Measurements from ENCODE around the gene USP13.

Gene USP13

GRCh38 chr3:179701176-179701827, 48.5 kb downstream of the USP13 start:
- no peak overlapping the region for H3K4me3 Mint-ChIP-seq
- H3K9me3 Mint-ChIP-seq = no peaks in the 10 kb centered on the region
- H3K4me1 Mint-ChIP-seq (ENCODE audit: low read depth) = no peaks in the 10 kb centered on the region
- no peak overlapping the region for H3K27ac Mint-ChIP-seq
- peaks cover 18% of the 10 kb centered on the region for H3K36me3 Mint-ChIP-seq (ENCODE audit: low read depth)
- no peak for DNase-seq
- H3K27me3 Mint-ChIP-seq = no peaks in the 10 kb centered on the region

DNA sequence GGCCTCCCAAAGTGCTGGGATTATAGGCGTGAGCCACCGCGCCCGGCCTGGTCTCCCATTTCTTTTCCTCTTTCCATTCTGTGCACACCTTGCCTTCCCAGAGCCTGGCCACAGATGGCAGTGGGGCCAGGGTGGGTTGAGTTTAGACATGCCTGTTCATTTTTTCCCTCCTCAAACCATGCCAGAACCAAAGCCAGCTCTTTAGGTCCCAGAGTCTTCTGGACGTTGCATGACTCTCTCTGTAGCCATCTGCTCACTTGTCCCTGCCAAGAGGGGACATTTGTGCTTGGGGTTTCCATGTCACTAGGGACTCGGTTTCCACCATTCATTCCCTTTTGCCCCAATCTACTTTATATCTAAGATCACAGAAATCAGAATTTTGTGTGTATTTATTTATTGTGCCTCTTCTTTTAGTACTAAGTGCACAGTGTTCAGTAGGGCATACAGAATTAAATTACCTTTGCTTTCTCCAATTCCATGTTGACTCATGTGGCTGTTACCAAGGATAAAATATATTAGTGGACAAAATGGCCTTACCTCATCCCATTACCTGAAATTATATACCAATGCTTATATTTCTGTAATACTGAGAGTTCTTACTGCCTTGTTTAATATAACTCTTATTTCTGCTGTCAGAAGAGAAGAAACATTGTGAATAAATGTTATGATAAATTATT, 49.6 kb downstream of the USP13 start:
- Mint-ChIP-seq H3K36me3 (ENCODE audit: low read depth) (peaks cover 28% of the 10 kb centered on the region), H3K4me1 (ENCODE audit: low read depth) (no peaks in the 10 kb centered on the region), H3K9me3 (no peaks in the 10 kb centered on the region), H3K4me3 (no peak overlapping the region), H3K27me3 (no peaks in the 10 kb centered on the region), H3K27ac (no peak overlapping the region)
- DNase-seq = no peak

DNA sequence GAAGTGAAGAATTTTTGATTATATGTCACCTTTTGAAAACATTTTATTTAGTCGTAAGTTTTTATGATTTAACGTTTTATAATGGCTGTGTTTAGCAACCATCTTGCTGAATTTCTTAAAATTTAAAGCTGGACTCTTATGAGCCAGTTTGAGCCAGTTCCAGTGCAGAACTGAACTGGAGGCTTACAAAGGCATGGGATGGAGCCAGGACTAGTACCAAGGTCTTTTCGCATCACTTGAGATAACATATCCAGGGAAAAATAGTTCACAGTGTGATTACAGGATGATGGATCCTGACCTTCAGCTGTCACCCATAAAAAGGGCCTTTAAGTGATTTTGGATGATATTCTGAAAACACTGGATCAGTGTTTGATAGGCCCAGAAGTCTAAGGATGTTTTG, 51.0 kb downstream of the USP13 start:
- Mint-ChIP-seq H3K9me3 (no peaks in the 10 kb centered on the region), H3K4me3 (no peak overlapping the region)

DNA sequence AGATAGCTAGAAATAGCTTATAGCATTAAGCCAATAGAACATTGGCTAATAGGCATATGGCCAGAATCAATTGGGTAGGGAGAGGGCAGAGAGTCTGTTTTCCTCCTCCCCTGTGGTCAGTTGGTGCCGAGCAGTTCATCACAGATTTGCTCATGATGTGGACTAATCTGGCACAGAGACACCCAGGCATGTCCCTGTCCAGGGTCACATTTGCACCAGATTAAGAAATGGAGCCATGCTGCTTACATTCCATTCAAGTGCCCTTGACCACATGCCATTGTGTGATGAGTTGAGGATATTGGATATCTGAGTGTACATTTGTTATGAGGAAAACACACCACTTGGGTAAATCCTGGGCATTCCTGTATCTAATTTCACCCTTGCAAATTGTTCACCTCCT, 53.4 kb downstream of the USP13 start:
- H3K4me1 Mint-ChIP-seq (ENCODE audit: low read depth) = no peaks in the 10 kb centered on the region
- no peak for DNase-seq
- H3K27me3 Mint-ChIP-seq = no peaks in the 10 kb centered on the region
- no peaks in the 10 kb centered on the region for H3K9me3 Mint-ChIP-seq
- peaks cover 54% of the 10 kb centered on the region for H3K36me3 Mint-ChIP-seq (ENCODE audit: low read depth)
- no peak overlapping the region for H3K27ac Mint-ChIP-seq
- no peak overlapping the region for H3K4me3 Mint-ChIP-seq

More for the DNA sequence above, 51.0 kb downstream of the USP13 start:
- Mint-ChIP-seq H3K4me1 (ENCODE audit: low read depth) (no peaks in the 10 kb centered on the region), H3K27ac (no peak overlapping the region), H3K27me3 (no peaks in the 10 kb centered on the region), H3K36me3 (ENCODE audit: low read depth) (peaks cover 42% of the 10 kb centered on the region)
- no peak for DNase-seq

- DNase-seq = no peak
- Mint-ChIP-seq H3K36me3 (ENCODE audit: low read depth) (peaks cover 60% of the 10 kb centered on the region), H3K4me3 (no peak overlapping the region), H3K4me1 (ENCODE audit: low read depth) (no peaks in the 10 kb centered on the region), H3K27me3 (no peaks in the 10 kb centered on the region), H3K9me3 (no peaks in the 10 kb centered on the region), H3K27ac (no peak overlapping the region)
Observed at GRCh38 chr3:179710079-179710478, 57.2 kb downstream of the USP13 start.

DNA sequence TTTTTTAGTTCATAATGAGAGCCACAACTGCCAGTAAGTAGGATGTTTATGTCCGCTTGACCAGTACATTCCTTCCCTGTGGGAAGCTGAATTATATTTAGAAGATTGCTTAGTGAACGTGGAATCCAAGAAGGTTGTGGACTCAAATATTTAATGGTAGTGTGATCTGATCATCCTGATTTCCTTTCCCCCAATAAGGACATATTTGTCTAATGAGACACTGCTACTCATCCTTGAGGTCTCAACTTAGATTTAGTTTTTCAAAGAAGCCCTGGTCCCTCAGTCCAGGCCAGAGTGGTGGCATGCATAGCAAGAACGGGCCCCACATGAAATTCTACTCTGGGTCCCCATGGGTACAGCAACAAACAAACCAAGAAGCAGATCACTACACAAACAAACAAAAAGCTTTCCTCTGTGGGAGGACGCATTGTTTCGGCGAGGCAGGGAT, 60.8 kb downstream of the USP13 start:
- Mint-ChIP-seq H3K9me3 (no peaks in the 10 kb centered on the region), H3K27ac (no peak overlapping the region), H3K36me3 (ENCODE audit: low read depth) (peaks cover 47% of the 10 kb centered on the region), H3K27me3 (no peaks in the 10 kb centered on the region), H3K4me1 (ENCODE audit: low read depth) (peaks cover 3% of the 10 kb centered on the region), H3K4me3 (no peak overlapping the region)
- DNase-seq = no peak

DNA sequence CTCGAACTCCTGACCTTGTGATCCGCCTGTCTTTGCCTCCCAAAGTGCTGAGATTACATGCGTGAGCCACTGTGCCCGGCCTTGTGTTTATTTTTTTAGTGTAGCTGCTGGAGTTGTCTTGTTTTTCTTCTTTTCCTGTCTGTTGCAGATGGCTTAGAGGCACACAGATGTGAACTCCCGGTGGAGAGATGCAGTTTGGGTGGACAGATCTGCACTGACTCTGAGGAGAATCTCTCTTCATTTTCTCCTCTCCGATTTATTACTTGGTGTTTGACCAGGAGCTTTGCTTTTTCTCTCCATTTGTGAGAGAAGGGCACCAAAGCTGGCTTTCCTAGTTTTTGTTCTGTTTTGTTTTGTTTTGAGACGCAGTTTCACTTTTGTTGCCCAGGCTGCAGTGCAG, 62.7 kb downstream of the USP13 start:
- no peak overlapping the region for H3K27ac Mint-ChIP-seq

GRCh38 chr3:179716226-179716625, 63.4 kb downstream of the USP13 start:
- Mint-ChIP-seq H3K4me1 (ENCODE audit: low read depth) (peaks cover 3% of the 10 kb centered on the region), H3K9me3 (no peaks in the 10 kb centered on the region), H3K27ac (no peak overlapping the region), H3K36me3 (ENCODE audit: low read depth) (peaks cover 40% of the 10 kb centered on the region), H3K27me3 (no peaks in the 10 kb centered on the region), H3K4me3 (no peak overlapping the region)
- DNase-seq = no peak

More for the DNA sequence above, 62.7 kb downstream of the USP13 start:
- Mint-ChIP-seq H3K27me3 (no peaks in the 10 kb centered on the region), H3K9me3 (no peaks in the 10 kb centered on the region), H3K4me3 (no peak overlapping the region), H3K36me3 (ENCODE audit: low read depth) (peaks cover 40% of the 10 kb centered on the region), H3K4me1 (ENCODE audit: low read depth) (peaks cover 3% of the 10 kb centered on the region)
- no peak for DNase-seq

DNA sequence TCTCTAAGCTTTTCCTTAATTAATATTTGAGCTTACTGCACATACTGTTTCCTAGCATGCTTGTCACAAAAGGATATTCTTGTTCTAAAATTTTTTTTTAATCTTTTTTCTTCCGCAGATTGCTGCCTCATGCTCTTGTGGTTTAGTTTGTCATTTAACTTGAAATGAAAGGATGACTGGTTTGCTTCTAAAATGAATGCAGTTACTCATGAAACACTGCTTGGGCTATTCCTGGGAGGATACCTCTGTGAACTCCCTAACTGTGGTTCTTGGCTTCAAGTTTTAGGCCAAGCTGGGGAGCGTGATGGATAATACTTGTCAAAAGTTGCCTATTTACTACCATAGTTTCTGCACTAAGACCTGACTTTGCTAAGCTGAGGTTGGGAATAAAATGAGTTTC, 64.0 kb downstream of the USP13 start:
- Mint-ChIP-seq H3K4me3 (no peak overlapping the region), H3K27me3 (no peaks in the 10 kb centered on the region), H3K9me3 (no peaks in the 10 kb centered on the region), H3K4me1 (ENCODE audit: low read depth) (peaks cover 3% of the 10 kb centered on the region), H3K27ac (no peak overlapping the region), H3K36me3 (ENCODE audit: low read depth) (peaks cover 44% of the 10 kb centered on the region)
- DNase-seq = no peak

DNA sequence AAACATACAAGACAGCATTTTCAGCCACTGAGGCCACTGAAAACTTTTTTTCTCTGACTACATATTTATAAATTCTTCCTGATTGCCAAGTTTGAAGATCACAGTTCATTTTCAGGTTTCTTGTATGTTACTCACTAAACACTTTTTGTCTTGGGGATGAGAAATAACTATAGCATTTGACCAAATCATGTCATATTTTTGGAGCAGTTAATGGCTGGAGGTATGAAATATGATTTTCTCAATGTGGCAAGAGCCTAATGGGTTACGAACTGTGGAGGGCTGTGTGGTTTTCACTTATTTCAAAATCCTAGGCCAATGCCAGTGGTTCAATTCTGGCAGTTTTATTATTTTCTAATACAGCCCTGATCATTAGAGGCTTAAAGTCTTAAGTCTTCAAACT, 64.4 kb downstream of the USP13 start:
- no peak overlapping the region for H3K4me3 Mint-ChIP-seq
- peaks cover 46% of the 10 kb centered on the region for H3K36me3 Mint-ChIP-seq (ENCODE audit: low read depth)
- no peak for DNase-seq
- no peak overlapping the region for H3K27ac Mint-ChIP-seq
- no peaks in the 10 kb centered on the region for H3K27me3 Mint-ChIP-seq
- peaks cover 3% of the 10 kb centered on the region for H3K4me1 Mint-ChIP-seq (ENCODE audit: low read depth)
- H3K9me3 Mint-ChIP-seq = no peaks in the 10 kb centered on the region

DNA sequence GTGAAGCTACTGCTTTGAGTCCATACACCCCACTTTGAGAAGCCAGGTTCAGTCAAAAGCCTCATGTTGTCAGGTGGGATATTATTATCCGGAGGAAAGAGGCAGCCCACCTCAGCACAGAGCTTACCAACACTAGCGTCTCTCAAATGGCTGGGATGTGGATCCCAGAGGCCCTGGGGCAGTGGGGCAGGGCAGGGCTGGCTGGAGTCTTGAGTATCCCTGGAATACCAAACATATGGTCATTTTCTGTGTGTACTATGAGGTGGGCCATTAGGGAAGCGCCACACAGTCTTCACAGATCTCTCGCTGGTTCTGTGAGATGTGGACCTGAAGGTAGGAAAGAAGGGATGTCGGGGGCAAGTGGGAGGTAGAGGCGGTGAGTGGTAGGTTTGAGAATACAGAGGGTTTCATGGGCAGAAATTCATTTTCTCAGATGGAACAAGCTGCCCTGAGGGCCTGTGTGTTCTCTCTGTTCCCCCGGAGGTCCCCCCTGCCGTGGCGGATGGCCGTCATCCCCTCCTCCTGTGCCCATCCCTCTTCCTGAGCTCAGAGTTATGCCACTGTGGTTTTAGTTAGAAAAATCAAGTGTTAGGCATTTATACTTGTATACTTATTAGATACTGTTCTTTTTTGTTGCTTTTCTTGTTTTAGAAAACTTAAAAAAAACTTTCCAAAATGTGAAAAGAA, 66.4 kb downstream of the USP13 start:
- Mint-ChIP-seq H3K4me3 (no peak overlapping the region), H3K27ac (no peak overlapping the region), H3K9me3 (no peaks in the 10 kb centered on the region), H3K27me3 (no peaks in the 10 kb centered on the region), H3K4me1 (ENCODE audit: low read depth) (peaks cover 3% of the 10 kb centered on the region), H3K36me3 (ENCODE audit: low read depth) (peaks cover 49% of the 10 kb centered on the region)
- DNase-seq = no peak

DNA sequence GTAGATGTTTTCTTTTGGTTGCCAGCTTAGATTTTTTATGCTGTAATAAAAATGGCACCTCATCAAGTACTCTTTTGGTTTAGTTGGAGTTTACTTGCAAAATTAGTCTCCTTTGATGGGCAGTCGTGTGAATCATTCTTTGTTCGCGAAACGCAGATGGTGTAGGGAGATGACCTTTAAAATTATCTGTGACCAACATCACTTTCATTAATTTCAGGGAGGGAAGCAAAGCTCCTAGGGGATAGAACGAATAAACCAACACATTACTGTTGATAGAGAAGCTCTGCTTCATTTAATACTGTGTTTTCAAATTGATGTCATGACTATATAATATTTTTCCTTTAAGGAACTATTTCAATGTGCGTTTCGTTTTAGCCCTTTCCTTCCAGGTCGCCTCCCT, 67.4 kb downstream of the USP13 start:
- Mint-ChIP-seq H3K27me3 (no peaks in the 10 kb centered on the region), H3K4me3 (no peak overlapping the region), H3K9me3 (no peaks in the 10 kb centered on the region), H3K27ac (no peak overlapping the region), H3K4me1 (ENCODE audit: low read depth) (peaks cover 3% of the 10 kb centered on the region), H3K36me3 (ENCODE audit: low read depth) (peaks cover 45% of the 10 kb centered on the region)
- no peak for DNase-seq

- no peak overlapping the region for H3K27ac Mint-ChIP-seq
- no peak overlapping the region for H3K4me3 Mint-ChIP-seq
- H3K9me3 Mint-ChIP-seq = no peaks in the 10 kb centered on the region
- H3K27me3 Mint-ChIP-seq = no peaks in the 10 kb centered on the region
- peaks cover 44% of the 10 kb centered on the region for H3K36me3 Mint-ChIP-seq (ENCODE audit: low read depth)
- H3K4me1 Mint-ChIP-seq (ENCODE audit: low read depth) = no peaks in the 10 kb centered on the region
- DNase-seq = no peak
Observed at GRCh38 chr3:179723617-179724016, 70.8 kb downstream of the USP13 start.

- Mint-ChIP-seq H3K36me3 (ENCODE audit: low read depth) (peaks cover 46% of the 10 kb centered on the region), H3K4me3 (no peak overlapping the region), H3K9me3 (no peaks in the 10 kb centered on the region), H3K4me1 (ENCODE audit: low read depth) (no peaks in the 10 kb centered on the region), H3K27me3 (no peaks in the 10 kb centered on the region), H3K27ac (no peak overlapping the region)
- no peak for DNase-seq
Observed at GRCh38 chr3:179726075-179726699, 73.3 kb downstream of the USP13 start.

GRCh38 chr3:179729086-179729485, 76.2 kb downstream of the USP13 start:
- Mint-ChIP-seq H3K27me3 (no peaks in the 10 kb centered on the region), H3K4me1 (ENCODE audit: low read depth) (no peaks in the 10 kb centered on the region), H3K4me3 (no peak overlapping the region), H3K9me3 (no peaks in the 10 kb centered on the region), H3K36me3 (ENCODE audit: low read depth) (peaks cover 45% of the 10 kb centered on the region), H3K27ac (no peak overlapping the region)
- DNase-seq = no peak

All from activated T-cell treated with anti-CD3 and anti-CD28 coated beads, Interleukin-2, amount 50 U/mL, for 24 hours (primary cell).